PFSK-1 (cell line): ENCODE measurements around the gene NABP2.

Experiments used
- FOXP2 ChIP-seq: optimal IDR thresholded peaks from 2 replicates; pipeline ENCODE3; 2011; ENCODE audit warnings: borderline replicate concordance, control low read depth, inconsistent platforms; ENCODE audit not compliant: insufficient read depth; ENCODE audit errors: extremely low read length, extremely low read depth
- POLR2AphosphoS5 ChIP-seq: IDR thresholded peaks from 2 replicates; pipeline ENCODE4 v1.6.1; 2012; ENCODE audit warnings: low read depth, mild to moderate bottlenecking, control low read depth, low read length, moderate library complexity
- SIN3A ChIP-seq: IDR thresholded peaks from 2 replicates; pipeline ENCODE4 v1.6.1; 2012; ENCODE audit warnings: mild to moderate bottlenecking, low read length, moderate library complexity, borderline replicate concordance; ENCODE audit not compliant: insufficient read depth
- TAF1 ChIP-seq: IDR thresholded peaks from 2 replicates; pipeline ENCODE4 v1.6.1; 2012; ENCODE audit warnings: low read length, control low read depth, borderline replicate concordance; ENCODE audit not compliant: insufficient read depth
- TF ChIP-seq, protein P1 (sequence below), 2 experiments: IDR thresholded peaks; 2 replicates each; pipeline versions ENCODE4 v1.6.1 to v1.8.0; 2011 to 2012; ENCODE audit warnings: low read depth in 2 of 2, low read length in 2 of 2, control low read depth in 1 of 2, inconsistent platforms in 1 of 2, mild to moderate bottlenecking in 1 of 2, moderate library complexity in 1 of 2; ENCODE audit not compliant: insufficient read depth in 1 of 2

NABP2 gene

DNA sequence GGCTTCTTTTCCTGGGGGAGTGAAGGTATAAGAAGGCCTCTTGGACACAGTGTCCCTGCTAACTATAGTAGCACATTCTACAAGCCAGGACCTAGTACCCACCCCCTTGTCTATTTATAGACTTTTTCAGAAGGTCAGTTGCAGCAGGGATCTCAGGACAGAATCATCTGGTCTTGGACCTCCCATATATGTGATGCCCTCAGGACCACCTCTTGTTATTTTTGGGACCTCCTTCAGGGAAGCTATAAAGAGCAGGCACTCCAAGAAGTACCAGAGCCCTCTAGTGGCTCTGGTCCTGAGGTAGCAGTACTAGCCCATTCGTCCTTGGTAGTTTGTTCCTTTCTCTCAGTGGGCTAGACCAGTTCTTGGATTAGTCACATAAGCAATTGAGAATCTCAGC, 46.9 kb downstream of the NABP2 start:
- TF ChIP-seq, protein P1, sequence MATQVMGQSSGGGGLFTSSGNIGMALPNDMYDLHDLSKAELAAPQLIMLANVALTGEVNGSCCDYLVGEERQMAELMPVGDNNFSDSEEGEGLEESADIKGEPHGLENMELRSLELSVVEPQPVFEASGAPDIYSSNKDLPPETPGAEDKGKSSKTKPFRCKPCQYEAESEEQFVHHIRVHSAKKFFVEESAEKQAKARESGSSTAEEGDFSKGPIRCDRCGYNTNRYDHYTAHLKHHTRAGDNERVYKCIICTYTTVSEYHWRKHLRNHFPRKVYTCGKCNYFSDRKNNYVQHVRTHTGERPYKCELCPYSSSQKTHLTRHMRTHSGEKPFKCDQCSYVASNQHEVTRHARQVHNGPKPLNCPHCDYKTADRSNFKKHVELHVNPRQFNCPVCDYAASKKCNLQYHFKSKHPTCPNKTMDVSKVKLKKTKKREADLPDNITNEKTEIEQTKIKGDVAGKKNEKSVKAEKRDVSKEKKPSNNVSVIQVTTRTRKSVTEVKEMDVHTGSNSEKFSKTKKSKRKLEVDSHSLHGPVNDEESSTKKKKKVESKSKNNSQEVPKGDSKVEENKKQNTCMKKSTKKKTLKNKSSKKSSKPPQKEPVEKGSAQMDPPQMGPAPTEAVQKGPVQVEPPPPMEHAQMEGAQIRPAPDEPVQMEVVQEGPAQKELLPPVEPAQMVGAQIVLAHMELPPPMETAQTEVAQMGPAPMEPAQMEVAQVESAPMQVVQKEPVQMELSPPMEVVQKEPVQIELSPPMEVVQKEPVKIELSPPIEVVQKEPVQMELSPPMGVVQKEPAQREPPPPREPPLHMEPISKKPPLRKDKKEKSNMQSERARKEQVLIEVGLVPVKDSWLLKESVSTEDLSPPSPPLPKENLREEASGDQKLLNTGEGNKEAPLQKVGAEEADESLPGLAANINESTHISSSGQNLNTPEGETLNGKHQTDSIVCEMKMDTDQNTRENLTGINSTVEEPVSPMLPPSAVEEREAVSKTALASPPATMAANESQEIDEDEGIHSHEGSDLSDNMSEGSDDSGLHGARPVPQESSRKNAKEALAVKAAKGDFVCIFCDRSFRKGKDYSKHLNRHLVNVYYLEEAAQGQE (IDR thresholded peaks at IDR 0.05; ENCODE audit: insufficient read depth in 1 of 2, low read depth in 2 of 2, low read length in 2 of 2): no peak
- TF ChIP-seq SIN3A (no peak), POLR2AphosphoS5 (no peak; the same call in 1 of the 2 replicates), TAF1 (no peak), FOXP2 (no peak)

DNA sequence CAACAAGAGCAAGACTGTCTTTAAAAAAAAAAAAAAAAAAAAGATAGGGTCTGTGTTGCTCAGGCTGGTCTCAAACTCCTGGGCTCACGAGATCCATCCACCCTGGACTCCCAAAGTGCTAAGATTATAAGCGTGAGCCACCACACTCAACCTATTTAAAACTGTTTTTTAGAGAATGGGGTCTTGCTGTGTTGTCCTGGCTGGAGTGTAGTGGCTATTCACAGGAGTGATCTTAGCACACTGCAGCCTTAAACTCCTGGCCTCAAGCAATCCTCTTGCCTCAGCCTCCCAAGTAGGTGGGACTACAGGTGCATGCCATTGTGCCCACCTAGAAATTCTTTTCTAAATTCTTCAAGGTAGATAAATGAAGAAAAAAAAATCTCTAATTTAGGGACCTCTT, 50.2 kb downstream of the NABP2 start:
- TF ChIP-seq SIN3A (no peak), POLR2AphosphoS5 (no peak)

GRCh38 chr12:56278905-56279304, 54.8 kb downstream of the NABP2 start:
- TF ChIP-seq TAF1: no peak
- TF ChIP-seq, protein P1 (IDR thresholded peaks at IDR 0.05; ENCODE audit: insufficient read depth in 1 of 2, low read depth in 2 of 2, low read length in 2 of 2): no peak
- TF ChIP-seq POLR2AphosphoS5: no peak
- no peak for TF ChIP-seq SIN3A
- no peak for TF ChIP-seq FOXP2
